GM18505 (cell line): ENCODE results near the gene ZNF341.

Source experiments
- ATAC-seq: cut with Tn5 transposase; IDR thresholded peaks from one replicate; pipeline ENCODE4 v1.9.1; 2021; ENCODE audit not compliant: unreplicated experiment
- POLR2A ChIP-seq: IDR thresholded peaks from 4 replicates; pipeline ENCODE4 v1.6.1; 2011; ENCODE audit warnings: borderline replicate concordance; ENCODE audit not compliant: insufficient read depth, insufficient read length; ENCODE audit errors: extremely low read depth

The ZNF341 gene

GRCh38 chr20:33819456-33819855 lies 87.7 kb downstream of the ZNF341 start:
- no peak for ATAC-seq
- no peak for TF ChIP-seq POLR2A

- no peak for TF ChIP-seq POLR2A
- ATAC-seq = no peak
These were observed 88.6 kb downstream of the ZNF341 start for GRCh38 chr20:33820362-33820761.

GRCh38 chr20:33821270-33821836 lies 89.6 kb downstream of the ZNF341 start:
- no peak for ATAC-seq
- no peak for TF ChIP-seq POLR2A

DNA sequence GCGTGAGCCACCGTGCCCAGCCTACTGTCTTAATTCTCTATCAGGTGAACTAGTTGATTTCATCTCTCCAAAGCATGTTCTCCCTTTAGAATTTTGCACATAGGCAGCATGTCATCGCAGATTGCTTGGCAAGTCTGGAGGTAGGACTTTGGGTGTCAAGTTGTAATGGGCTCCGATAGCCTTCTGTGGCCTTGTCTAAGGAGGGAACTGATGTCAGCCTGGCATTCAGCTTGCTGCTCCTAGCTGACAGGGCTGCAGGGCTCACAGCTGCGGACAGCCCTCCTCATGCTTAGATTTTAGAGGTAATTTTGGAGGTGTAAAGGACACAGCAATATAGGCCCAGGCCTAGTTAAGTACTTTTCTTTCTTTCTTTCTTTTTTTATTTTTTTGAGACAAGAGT lies 90.6 kb downstream of the ZNF341 start:
- no peak for TF ChIP-seq POLR2A
- ATAC-seq = no peak

GRCh38 chr20:33822991-33823390 lies 91.2 kb downstream of the ZNF341 start:
- no peak for TF ChIP-seq POLR2A
- no peak for ATAC-seq

GRCh38 chr20:33824852-33825251 lies 93.1 kb downstream of the ZNF341 start:
- no peak for ATAC-seq
- no peak for TF ChIP-seq POLR2A

GRCh38 chr20:33825340-33826269 lies 93.8 kb downstream of the ZNF341 start:
- ATAC-seq = no peak
- no peak for TF ChIP-seq POLR2A

DNA sequence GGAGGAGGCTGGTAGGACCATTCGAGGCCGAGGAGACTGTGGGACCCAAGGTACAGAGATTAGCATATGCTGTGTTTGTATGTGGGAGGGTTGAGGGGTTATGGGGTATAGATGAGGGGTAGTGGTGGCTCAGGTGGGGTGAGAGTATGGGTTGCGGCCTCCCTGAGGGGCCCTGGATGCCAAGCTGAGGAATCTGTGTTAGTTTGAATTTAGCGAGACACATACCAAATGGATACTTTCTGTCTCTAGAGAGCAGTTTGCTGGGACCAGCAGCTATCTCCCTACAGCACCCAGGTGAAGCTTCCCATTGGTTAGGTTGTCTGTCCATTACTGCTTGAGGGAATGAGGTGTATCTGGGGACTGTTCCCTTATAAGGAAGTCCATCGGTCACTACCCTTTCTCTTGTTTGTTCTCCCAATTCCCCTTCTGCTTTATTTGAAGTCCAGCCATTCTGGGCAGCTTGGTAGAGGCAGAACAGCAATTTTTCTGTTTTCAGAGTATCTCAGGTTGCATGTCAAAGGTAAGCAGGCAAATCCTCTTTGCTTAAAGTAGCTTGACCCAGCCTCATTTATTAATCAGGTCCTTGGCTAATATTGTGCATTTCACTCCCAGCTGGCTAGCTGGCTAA lies 94.6 kb downstream of the ZNF341 start:
- TF ChIP-seq POLR2A = no peak
- ATAC-seq = no peak

DNA sequence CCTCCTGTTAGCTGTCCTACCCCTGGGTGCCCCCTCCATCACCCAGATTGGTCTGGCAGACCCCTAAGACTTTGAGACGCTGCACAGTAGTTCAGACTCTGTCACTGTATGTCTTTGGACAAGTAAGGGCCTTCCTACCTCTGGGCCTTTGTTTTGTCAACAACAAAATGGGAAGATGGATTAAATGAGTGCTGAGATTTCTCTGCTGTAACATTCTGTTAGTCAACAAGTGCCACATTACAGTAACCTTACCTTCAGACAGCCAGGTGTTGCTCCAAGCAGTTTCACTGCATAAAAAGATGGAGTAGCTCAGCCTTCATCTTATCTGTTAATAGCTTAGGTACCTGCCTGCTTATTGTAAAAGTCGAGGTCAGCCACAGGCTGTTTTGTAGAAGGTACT lies 95.3 kb downstream of the ZNF341 start:
- TF ChIP-seq POLR2A = no peak
- ATAC-seq = no peak

DNA sequence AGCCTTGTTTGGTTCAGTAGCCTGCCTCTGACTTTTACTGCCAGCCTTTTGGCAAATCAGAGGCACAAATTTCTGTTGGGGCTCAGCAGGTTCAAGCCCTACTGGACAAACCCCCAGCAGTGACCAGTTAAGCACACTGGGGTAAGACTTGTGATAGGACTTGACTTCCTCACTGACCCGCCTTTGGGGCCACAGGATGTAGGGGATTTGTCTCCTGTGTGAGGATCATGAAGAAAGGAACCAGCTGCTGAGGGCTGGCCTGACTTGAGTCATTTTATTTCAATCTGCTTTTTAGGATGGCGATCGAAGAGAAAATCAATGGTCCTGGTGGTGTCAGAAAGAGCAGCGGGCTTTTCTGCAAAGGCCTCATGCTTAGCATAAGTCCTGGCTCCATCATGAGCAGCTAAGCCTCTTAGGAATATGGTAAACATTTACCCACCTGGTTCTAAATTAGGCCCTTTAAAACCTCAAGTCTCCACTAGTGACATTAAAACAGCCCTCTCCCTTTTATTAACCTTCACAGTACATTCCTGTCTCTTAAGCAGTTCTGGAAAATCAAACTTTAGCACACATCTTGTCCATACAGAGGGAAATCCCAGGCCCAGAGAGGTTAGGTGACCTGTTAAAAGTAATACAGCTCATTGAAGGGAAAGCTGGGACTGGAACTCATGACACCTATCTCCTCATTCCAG lies 96.0 kb downstream of the ZNF341 start:
- ATAC-seq = no peak
- TF ChIP-seq POLR2A = no peak

DNA sequence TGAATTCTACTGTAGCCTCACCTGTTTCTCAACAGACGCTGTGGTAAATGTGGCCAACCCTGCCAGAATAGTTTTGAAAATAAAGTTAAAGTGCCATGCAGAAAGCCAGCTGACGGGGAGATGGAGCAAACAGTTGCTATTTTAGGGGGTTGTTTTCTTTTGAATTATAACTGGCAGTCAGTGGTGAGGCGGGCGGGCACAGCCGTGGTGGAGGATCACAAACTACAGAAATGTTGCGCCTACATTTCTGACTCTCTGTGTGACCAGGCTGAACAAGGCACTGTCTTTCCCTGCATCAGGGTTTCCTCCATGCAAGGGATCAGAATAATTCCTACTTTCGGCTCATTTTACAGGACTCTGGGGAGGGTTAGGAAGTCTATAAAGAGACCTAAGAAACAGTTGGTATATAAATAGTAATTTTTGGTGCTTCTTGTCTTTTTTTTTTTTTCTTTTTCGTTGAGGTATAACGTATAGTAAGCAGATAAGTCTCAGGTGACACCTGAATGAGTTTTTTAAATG lies 96.6 kb downstream of the ZNF341 start:
- no peak for TF ChIP-seq POLR2A

GRCh38 chr20:33828967-33829560 lies 97.3 kb downstream of the ZNF341 start:
- ATAC-seq = no peak
- no peak for TF ChIP-seq POLR2A

More for the DNA sequence above, 96.6 kb downstream of the ZNF341 start:
- ATAC-seq = no peak

- TF ChIP-seq POLR2A = no peak
- ATAC-seq = no peak
These were observed 97.8 kb downstream of the ZNF341 start for GRCh38 chr20:33829636-33830035.
